ENCODE measurements around the gene DTYMK.

The DTYMK gene

DNA sequence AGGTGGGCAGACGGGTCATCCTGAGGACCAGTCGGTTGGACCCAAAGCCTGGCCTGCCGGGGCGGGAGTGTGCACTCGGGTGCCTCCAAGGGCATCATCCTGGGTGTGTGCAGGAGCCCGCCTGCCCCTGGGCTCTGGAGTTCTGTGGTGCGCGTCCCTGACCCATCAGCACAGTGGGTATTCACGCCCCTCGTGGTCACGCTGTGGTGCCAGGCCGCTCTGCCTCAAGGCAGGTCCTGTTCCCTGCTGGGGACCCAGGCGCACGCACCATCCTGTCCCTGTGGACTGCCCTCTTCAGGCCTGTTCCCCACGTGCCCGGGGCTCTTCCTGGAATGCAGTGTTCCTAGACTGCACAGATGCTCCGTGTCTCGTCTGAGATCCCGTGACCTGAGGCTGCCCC lies 33.5 kb upstream of the DTYMK start:
- Histone ChIP-seq H4K8ac (ENCODE audit: low read depth, low read length) (no peak overlapping the region), H3K79me2 (ENCODE audit: control insufficient read depth, insufficient read depth, low read length) (no peaks in the 10 kb centered on the region), H3K4me2 (ENCODE audit: low read length) (no peak overlapping the region), H2AK5ac (ENCODE audit: low read length) (no peak overlapping the region), H3K36me3 (ENCODE audit: control insufficient read depth, insufficient read depth, low read length) (peaks cover 28% of the 10 kb centered on the region), H3K4me1 (ENCODE audit: control insufficient read depth, low read depth, low read length) (no peaks in the 10 kb centered on the region), H4K5ac (ENCODE audit: low read length) (no peak overlapping the region), H3K27me3 (ENCODE audit: insufficient read depth, low read length, poor library complexity) (no peaks in the 10 kb centered on the region), H3K27ac (ENCODE audit: low read depth, low read length) (no peak overlapping the region), H2BK15ac (replicated peaks; ENCODE audit: low read depth) (no peak overlapping the region), H3K4ac (ENCODE audit: low read depth, low read length) (no peak overlapping the region), H3K9ac (ENCODE audit: low read length) (no peak overlapping the region), H3K23ac (ENCODE audit: low read length) (no peak overlapping the region), H2BK120ac (ENCODE audit: low read depth, low read length) (no peak overlapping the region), H2BK5ac (ENCODE audit: low read length) (no peak overlapping the region), H3K79me1 (ENCODE audit: low read length) (no peaks in the 10 kb centered on the region), H3K4me3 (ENCODE audit: low read length) (no peak overlapping the region), H3K56ac (ENCODE audit: low read length) (no peak overlapping the region), H3K18ac (ENCODE audit: low read length) (no peak overlapping the region)
- DNase-seq = no peak
- no CpG with 5 or more reads among the region's 19 CpGs for WGBS (ENCODE audit: extremely low coverage, insufficient coverage, low lambda C conversion rate)

DNA sequence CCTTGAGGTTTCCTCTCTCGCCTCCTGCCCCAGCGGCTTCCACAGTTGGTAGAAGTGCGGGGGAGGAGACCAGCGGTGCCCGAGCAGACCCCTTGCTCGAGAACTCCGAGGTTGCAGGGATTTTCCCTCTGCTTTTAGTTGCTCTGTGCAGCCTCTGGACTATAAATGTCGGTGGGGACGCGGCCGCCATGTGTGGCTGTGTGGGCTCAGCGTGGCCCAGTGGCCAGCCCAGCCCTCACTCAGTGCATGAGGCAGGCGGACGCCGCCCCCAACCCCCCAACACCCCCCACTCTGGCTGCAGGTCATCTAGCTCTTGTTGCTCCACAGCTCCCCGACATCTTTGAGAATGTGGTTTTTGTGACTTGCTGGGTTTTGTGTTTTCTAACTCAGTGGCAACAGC lies 32.5 kb upstream of the DTYMK start:
- no peak overlapping the region for H3K4me3 ChIP-seq (ENCODE audit: low read length)
- no peak overlapping the region for H3K9ac ChIP-seq (ENCODE audit: low read length)
- H3K56ac ChIP-seq (ENCODE audit: low read length) = no peak overlapping the region
- H3K27ac ChIP-seq (ENCODE audit: low read depth, low read length) = no peak overlapping the region
- no peak overlapping the region for H3K18ac ChIP-seq (ENCODE audit: low read length)
- no CpG with 5 or more reads among the region's 16 CpGs for WGBS (ENCODE audit: extremely low coverage, insufficient coverage, low lambda C conversion rate)
- no peak for DNase-seq
- no peaks in the 10 kb centered on the region for H3K79me1 ChIP-seq (ENCODE audit: low read length)
- no peaks in the 10 kb centered on the region for H3K4me1 ChIP-seq (ENCODE audit: control insufficient read depth, low read depth, low read length)
- no peak overlapping the region for H2BK5ac ChIP-seq (ENCODE audit: low read length)
- no peak overlapping the region for H3K23ac ChIP-seq (ENCODE audit: low read length)
- no peak overlapping the region for H4K5ac ChIP-seq (ENCODE audit: low read length)
- no peak overlapping the region for H3K4me2 ChIP-seq (ENCODE audit: low read length)
- no peak overlapping the region for H2AK5ac ChIP-seq (ENCODE audit: low read length)
- H4K8ac ChIP-seq (ENCODE audit: low read depth, low read length) = no peak overlapping the region
- no peak overlapping the region for H2BK15ac ChIP-seq (replicated peaks; ENCODE audit: low read depth)
- H3K79me2 ChIP-seq (ENCODE audit: control insufficient read depth, insufficient read depth, low read length) = no peaks in the 10 kb centered on the region
- no peak overlapping the region for H3K4ac ChIP-seq (ENCODE audit: low read depth, low read length)
- H2BK120ac ChIP-seq (ENCODE audit: low read depth, low read length) = no peak overlapping the region
- peaks cover 28% of the 10 kb centered on the region for H3K36me3 ChIP-seq (ENCODE audit: control insufficient read depth, insufficient read depth, low read length)
- no peaks in the 10 kb centered on the region for H3K27me3 ChIP-seq (ENCODE audit: insufficient read depth, low read length, poor library complexity)

DNA sequence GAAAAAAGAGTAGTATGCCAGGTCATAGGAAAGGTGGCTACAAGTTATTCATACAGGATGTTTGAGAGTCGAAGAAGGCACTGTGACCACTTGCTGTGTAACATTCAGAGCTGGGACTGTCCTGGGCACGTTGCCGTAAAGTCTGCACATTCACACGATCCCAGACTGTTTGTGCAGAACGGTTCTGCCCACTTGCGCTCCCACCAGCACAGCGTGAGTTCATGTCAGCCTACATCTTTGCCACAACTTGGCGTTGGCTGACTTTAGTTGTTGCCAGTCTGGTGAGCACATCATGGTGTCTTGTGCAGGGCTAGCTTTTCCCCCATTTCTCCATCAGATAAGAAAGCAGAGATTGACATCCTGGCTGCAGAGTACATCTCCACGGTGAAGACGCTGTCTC lies 22.3 kb upstream of the DTYMK start:
- H2AK5ac ChIP-seq (ENCODE audit: low read length) = no peak overlapping the region
- H2BK120ac ChIP-seq (ENCODE audit: low read depth, low read length) = no peak overlapping the region
- no peak overlapping the region for H3K23ac ChIP-seq (ENCODE audit: low read length)
- H4K8ac ChIP-seq (ENCODE audit: low read depth, low read length) = no peak overlapping the region
- H3K27me3 ChIP-seq (ENCODE audit: insufficient read depth, low read length, poor library complexity) = no peaks in the 10 kb centered on the region
- H2BK15ac ChIP-seq (replicated peaks; ENCODE audit: low read depth) = no peak overlapping the region
- peaks cover 22% of the 10 kb centered on the region for H3K36me3 ChIP-seq (ENCODE audit: control insufficient read depth, insufficient read depth, low read length)
- DNase-seq = no peak
- no peak overlapping the region for H3K27ac ChIP-seq (ENCODE audit: low read depth, low read length)
- H3K4me2 ChIP-seq (ENCODE audit: low read length) = no peak overlapping the region
- peaks cover 10% of the 10 kb centered on the region for H3K79me1 ChIP-seq (ENCODE audit: low read length)
- H3K18ac ChIP-seq (ENCODE audit: low read length) = no peak overlapping the region
- no peak overlapping the region for H2BK5ac ChIP-seq (ENCODE audit: low read length)
- no peak overlapping the region for H3K9ac ChIP-seq (ENCODE audit: low read length)
- H3K4me3 ChIP-seq (ENCODE audit: low read length) = no peak overlapping the region
- no peak overlapping the region for H3K4ac ChIP-seq (ENCODE audit: low read depth, low read length)
- no peaks in the 10 kb centered on the region for H3K4me1 ChIP-seq (ENCODE audit: control insufficient read depth, low read depth, low read length)
- peaks cover 3% of the 10 kb centered on the region for H3K79me2 ChIP-seq (ENCODE audit: control insufficient read depth, insufficient read depth, low read length)
- no peak overlapping the region for H4K5ac ChIP-seq (ENCODE audit: low read length)
- H3K56ac ChIP-seq (ENCODE audit: low read length) = no peak overlapping the region
- no CpG with 5 or more reads among the region's 10 CpGs for WGBS (ENCODE audit: extremely low coverage, insufficient coverage, low lambda C conversion rate)

DNA sequence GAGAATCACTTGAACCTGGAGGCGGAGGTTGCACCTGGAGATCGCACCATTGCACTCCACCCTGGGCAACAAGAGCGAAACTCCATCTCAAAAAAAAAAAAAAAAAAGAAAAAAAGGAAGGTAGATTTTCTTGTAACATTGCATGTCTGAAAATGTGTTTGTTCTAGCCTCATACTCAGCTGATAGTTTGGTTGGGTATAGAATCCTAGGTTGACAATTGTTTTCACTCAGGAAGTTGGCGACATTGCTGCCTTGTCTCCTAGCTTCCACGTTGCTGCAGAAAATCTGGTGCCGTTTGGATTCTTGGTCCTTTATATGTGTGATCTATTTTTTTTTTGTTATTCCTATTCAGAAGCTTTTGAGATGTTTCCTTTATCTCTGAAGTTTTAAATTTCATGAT lies 19.9 kb upstream of the DTYMK start:
- no peak overlapping the region for H2BK15ac ChIP-seq (replicated peaks; ENCODE audit: low read depth)
- peaks cover 16% of the 10 kb centered on the region for H3K36me3 ChIP-seq (ENCODE audit: control insufficient read depth, insufficient read depth, low read length)
- H2BK120ac ChIP-seq (ENCODE audit: low read depth, low read length) = no peak overlapping the region
- peaks cover 4% of the 10 kb centered on the region for H3K4me1 ChIP-seq (ENCODE audit: control insufficient read depth, low read depth, low read length)
- WGBS (ENCODE audit: extremely low coverage, insufficient coverage, low lambda C conversion rate) = no CpG with 5 or more reads among the region's 6 CpGs
- no peak overlapping the region for H3K9ac ChIP-seq (ENCODE audit: low read length)
- H3K18ac ChIP-seq (ENCODE audit: low read length) = no peak overlapping the region
- no peak overlapping the region for H3K23ac ChIP-seq (ENCODE audit: low read length)
- DNase-seq = no peak
- no peak overlapping the region for H3K27ac ChIP-seq (ENCODE audit: low read depth, low read length)
- H3K4me3 ChIP-seq (ENCODE audit: low read length) = no peak overlapping the region
- H3K27me3 ChIP-seq (ENCODE audit: insufficient read depth, low read length, poor library complexity) = no peaks in the 10 kb centered on the region
- H3K4me2 ChIP-seq (ENCODE audit: low read length) = no peak overlapping the region
- H4K8ac ChIP-seq (ENCODE audit: low read depth, low read length) = no peak overlapping the region
- H4K5ac ChIP-seq (ENCODE audit: low read length) = no peak overlapping the region
- H3K4ac ChIP-seq (ENCODE audit: low read depth, low read length) = no peak overlapping the region
- H2BK5ac ChIP-seq (ENCODE audit: low read length) = no peak overlapping the region
- H3K79me1 ChIP-seq (ENCODE audit: low read length) = peaks cover 15% of the 10 kb centered on the region
- no peak overlapping the region for H3K56ac ChIP-seq (ENCODE audit: low read length)
- H2AK5ac ChIP-seq (ENCODE audit: low read length) = no peak overlapping the region
- H3K79me2 ChIP-seq (ENCODE audit: control insufficient read depth, insufficient read depth, low read length) = peaks cover 15% of the 10 kb centered on the region

DNA sequence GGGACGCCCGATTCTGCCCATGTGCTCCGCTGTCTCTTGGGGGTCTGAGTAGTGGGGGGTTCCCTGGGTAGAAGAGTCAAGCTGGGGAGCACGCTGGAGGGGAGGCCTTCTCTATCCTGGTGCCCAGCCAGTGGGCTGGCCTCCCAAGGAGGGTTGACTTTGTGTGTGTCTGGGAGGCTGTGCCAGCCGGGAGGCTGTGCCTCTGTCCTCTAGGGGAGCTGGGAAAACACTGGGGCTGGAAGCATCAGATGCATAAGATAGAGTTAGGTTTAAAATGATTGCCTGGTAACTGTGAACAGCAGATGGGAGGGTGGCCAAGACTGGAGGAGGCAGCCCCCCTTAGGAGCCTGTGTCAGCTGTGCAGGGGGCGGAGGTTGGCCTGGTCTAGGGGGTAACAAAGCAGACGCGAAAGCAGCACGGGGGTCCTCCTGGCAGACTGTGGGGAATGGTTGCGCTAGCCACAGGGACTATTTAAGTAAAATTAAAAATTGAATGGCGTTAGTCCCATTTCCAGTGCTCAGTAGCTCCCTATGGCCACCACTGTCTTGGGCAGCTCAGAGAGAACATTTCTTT lies 16.5 kb upstream of the DTYMK start:
- Histone ChIP-seq H3K27me3 (ENCODE audit: insufficient read depth, low read length, poor library complexity) (no peaks in the 10 kb centered on the region), H3K4me2 (ENCODE audit: low read length) (peak overlapping the region; percentile 72), H3K4me1 (ENCODE audit: control insufficient read depth, low read depth, low read length) (peaks cover 4% of the 10 kb centered on the region), H3K23ac (ENCODE audit: low read length) (peak overlapping the region; percentile 66), H3K79me1 (ENCODE audit: low read length) (peaks cover 13% of the 10 kb centered on the region), H3K4ac (ENCODE audit: low read depth, low read length) (no peak overlapping the region), H2AK5ac (ENCODE audit: low read length) (no peak overlapping the region), H3K18ac (ENCODE audit: low read length) (no peak overlapping the region), H4K5ac (ENCODE audit: low read length) (no peak overlapping the region), H3K56ac (ENCODE audit: low read length) (peak overlapping the region; percentile 90), H2BK120ac (ENCODE audit: low read depth, low read length) (no peak overlapping the region), H3K27ac (ENCODE audit: low read depth, low read length) (no peak overlapping the region), H2BK15ac (replicated peaks; ENCODE audit: low read depth) (no peak overlapping the region), H3K79me2 (ENCODE audit: control insufficient read depth, insufficient read depth, low read length) (peaks cover 15% of the 10 kb centered on the region), H3K36me3 (ENCODE audit: control insufficient read depth, insufficient read depth, low read length) (peaks cover 9% of the 10 kb centered on the region), H2BK5ac (ENCODE audit: low read length) (no peak overlapping the region), H3K4me3 (ENCODE audit: low read length) (peak overlapping the region; percentile 71), H4K8ac (ENCODE audit: low read depth, low read length) (no peak overlapping the region), H3K9ac (ENCODE audit: low read length) (peak overlapping the region; percentile 84)
- peak; percentile 23 for DNase-seq
- no CpG with 5 or more reads among the region's 11 CpGs for WGBS (ENCODE audit: extremely low coverage, insufficient coverage, low lambda C conversion rate)

Measured in mesendoderm (in vitro differentiated cells).